Measurements from ENCODE around the gene CCDC3. TPM values are rescaled to one million over a fixed set of nuclear protein-coding genes. Genes with fewer than 3 reads are reported as not detected.

Gene CCDC3
- total and polyA plus RNA-seq, 2 experiments from 2014 or later: 4.3 to 6.7 TPM

DNA sequence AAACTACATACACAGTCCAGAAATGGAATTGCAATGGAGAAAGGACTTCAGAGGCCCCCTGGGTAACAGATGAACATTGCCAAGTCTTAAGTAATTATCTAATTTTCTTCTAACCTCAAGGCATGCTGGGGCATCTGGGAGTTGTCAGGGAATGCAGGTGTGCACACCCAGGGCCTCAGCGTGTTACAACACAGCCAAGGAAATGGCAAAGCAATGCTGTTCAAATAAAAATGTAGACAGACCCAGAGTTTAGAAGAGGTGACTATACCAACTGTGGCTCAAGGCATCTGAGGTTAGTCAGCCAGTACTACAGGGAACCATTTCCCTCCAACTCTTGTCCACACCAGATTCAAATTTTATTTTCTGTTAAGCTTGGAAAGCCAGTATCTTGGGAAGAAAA is 73.6 kb downstream of the CCDC3 start:
- Histone ChIP-seq H3K9me3 (ENCODE audit: low read depth) (no peaks in the 10 kb centered on the region), H3K4me3 (no peak overlapping the region), H3K27me3 (no peaks in the 10 kb centered on the region), H3K36me3 (no peaks in the 10 kb centered on the region), H3K4me1 (ENCODE audit: low read depth) (no peaks in the 10 kb centered on the region), H3K27ac (no peak overlapping the region)
- no peak for DNase-seq (ENCODE audit: low read depth in 1 of 2, low spot score in 1 of 2)
- no peak for TF ChIP-seq CTCF (IDR thresholded peaks at IDR 0.05; ENCODE audit: low read depth, low read length)

GRCh38 chr10:12925845-12926244 is 75.7 kb downstream of the CCDC3 start:
- Histone ChIP-seq H3K9me3 (ENCODE audit: low read depth) (no peaks in the 10 kb centered on the region), H3K4me1 (ENCODE audit: low read depth) (no peaks in the 10 kb centered on the region), H3K36me3 (no peaks in the 10 kb centered on the region), H3K4me3 (no peak overlapping the region), H3K27ac (no peak overlapping the region), H3K27me3 (no peaks in the 10 kb centered on the region)
- TF ChIP-seq CTCF (IDR thresholded peaks at IDR 0.05; ENCODE audit: low read depth, low read length): no peak
- no peak for DNase-seq (ENCODE audit: low read depth in 1 of 2, low spot score in 1 of 2)

- no peaks in the 10 kb centered on the region for H3K36me3 ChIP-seq
- H3K9me3 ChIP-seq (ENCODE audit: low read depth): no peaks in the 10 kb centered on the region
- no peaks in the 10 kb centered on the region for H3K27me3 ChIP-seq
- no peak for DNase-seq (ENCODE audit: low read depth in 1 of 2, low spot score in 1 of 2)
- H3K4me3 ChIP-seq: no peak overlapping the region
- H3K4me1 ChIP-seq (ENCODE audit: low read depth): no peaks in the 10 kb centered on the region
- TF ChIP-seq CTCF (IDR thresholded peaks at IDR 0.05; ENCODE audit: low read depth, low read length): no peak
- no peak overlapping the region for H3K27ac ChIP-seq
These were observed 76.6 kb downstream of the CCDC3 start for GRCh38 chr10:12924911-12925310.

- DNase-seq (ENCODE audit: low read depth in 1 of 2, low spot score in 1 of 2): no peak
- H3K27ac ChIP-seq: no peak overlapping the region
- H3K4me3 ChIP-seq: no peak overlapping the region
- H3K27me3 ChIP-seq: no peaks in the 10 kb centered on the region
- no peak for TF ChIP-seq CTCF (IDR thresholded peaks at IDR 0.05; ENCODE audit: low read depth, low read length)
- H3K36me3 ChIP-seq: no peaks in the 10 kb centered on the region
- H3K9me3 ChIP-seq (ENCODE audit: low read depth): no peaks in the 10 kb centered on the region
- no peaks in the 10 kb centered on the region for H3K4me1 ChIP-seq (ENCODE audit: low read depth)
These were observed 79.2 kb downstream of the CCDC3 start for GRCh38 chr10:12922117-12922900.

- Histone ChIP-seq H3K36me3 (no peaks in the 10 kb centered on the region), H3K4me1 (ENCODE audit: low read depth) (no peaks in the 10 kb centered on the region), H3K27ac (no peak overlapping the region), H3K27me3 (no peaks in the 10 kb centered on the region), H3K4me3 (no peak overlapping the region), H3K9me3 (ENCODE audit: low read depth) (no peaks in the 10 kb centered on the region)
- TF ChIP-seq CTCF (IDR thresholded peaks at IDR 0.05; ENCODE audit: low read depth, low read length): no peak
- DNase-seq (ENCODE audit: low read depth in 1 of 2, low spot score in 1 of 2): no peak
These were observed 80.3 kb downstream of the CCDC3 start for GRCh38 chr10:12921163-12921562.
